HL-60 (cell line): ENCODE results near the gene NUBPL.
"Not testable (repeated sequence)": the region's sequence is repeated elsewhere in the genome, so short reads cannot be mapped to it uniquely, and the experiment has no call there.

Experiments used
- DNase-seq, 2 experiments: peaks; one replicate each; pipeline ENCODE4 v3.0.0-alpha.2; 2010 to 2020; ENCODE audit warnings: low read depth in 1 of 2, low spot score in 1 of 2
- H3K27ac ChIP-seq: fragments of 250-450 bp; sonication (Bioruptor Pico); replicated peaks from 2 replicates; pipeline ENCODE4 v1.5.1; 2020; ENCODE audit warnings: mild to moderate bottlenecking, moderate library complexity
- H3K27me3 ChIP-seq: fragments of 250-450 bp; sonication (Bioruptor Pico); 2 replicates; pipeline ENCODE4 v1.5.1; 2021; ENCODE audit warnings: mild to moderate bottlenecking, moderate library complexity; ENCODE audit not compliant: insufficient read depth, poor library complexity, severe bottlenecking
- H3K4me3 ChIP-seq: replicated peaks from 2 replicates; pipeline ENCODE4 v1.5.1; 2011; ENCODE audit warnings: mild to moderate bottlenecking, control low read depth, low read length; ENCODE audit not compliant: insufficient read depth
- GABPA ChIP-seq: IDR thresholded peaks from 2 replicates; pipeline ENCODE4 v1.6.1; 2012; ENCODE audit warnings: low read depth
- POLR2AphosphoS5 ChIP-seq: IDR thresholded peaks from 2 replicates; pipeline ENCODE4 v1.6.1; 2012; ENCODE audit warnings: low read depth
- SPI1 ChIP-seq: IDR thresholded peaks from 2 replicates; pipeline ENCODE4 v1.6.1; 2012; ENCODE audit warnings: low read depth, mild to moderate bottlenecking, borderline replicate concordance
- TF ChIP-seq, protein P1 (sequence below): IDR thresholded peaks from 2 replicates; pipeline ENCODE4 v1.6.1; 2012; ENCODE audit warnings: low read depth; ENCODE audit not compliant: insufficient replicate concordance
- TF ChIP-seq, protein P2 (sequence below): IDR thresholded peaks from one replicate; pipeline ENCODE4 v1.5.1; 2011; ENCODE audit warnings: low read length, control low read depth, inconsistent platforms; ENCODE audit not compliant: insufficient read depth

The NUBPL gene

DNA sequence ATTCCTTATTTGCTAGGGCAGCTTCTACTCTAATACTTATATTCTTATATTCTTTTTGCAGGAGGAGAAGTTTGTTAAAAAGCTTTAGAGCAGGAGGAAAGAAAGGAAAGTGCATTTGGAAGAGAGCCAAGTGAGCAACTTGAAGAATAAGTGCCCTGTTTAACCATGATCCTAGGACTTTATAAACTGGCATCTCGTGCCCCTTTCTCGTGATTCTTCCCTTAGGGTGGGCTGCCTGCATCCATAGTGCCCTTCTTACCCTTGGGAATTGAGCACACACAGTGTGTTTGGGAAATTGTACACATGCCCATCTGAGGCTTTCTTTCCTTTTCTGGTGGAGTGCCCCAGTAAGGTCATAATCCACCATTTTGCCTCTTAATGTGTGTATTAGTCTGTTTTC lies 141.9 kb downstream of the NUBPL start:
- Histone ChIP-seq H3K27me3 (no peaks in the 10 kb centered on the region), H3K4me3 (no peak overlapping the region), H3K27ac (no peak overlapping the region)
- DNase-seq: no peak
- no peak for TF ChIP-seq POLR2AphosphoS5
- TF ChIP-seq SPI1: no peak
- TF ChIP-seq, protein P1, sequence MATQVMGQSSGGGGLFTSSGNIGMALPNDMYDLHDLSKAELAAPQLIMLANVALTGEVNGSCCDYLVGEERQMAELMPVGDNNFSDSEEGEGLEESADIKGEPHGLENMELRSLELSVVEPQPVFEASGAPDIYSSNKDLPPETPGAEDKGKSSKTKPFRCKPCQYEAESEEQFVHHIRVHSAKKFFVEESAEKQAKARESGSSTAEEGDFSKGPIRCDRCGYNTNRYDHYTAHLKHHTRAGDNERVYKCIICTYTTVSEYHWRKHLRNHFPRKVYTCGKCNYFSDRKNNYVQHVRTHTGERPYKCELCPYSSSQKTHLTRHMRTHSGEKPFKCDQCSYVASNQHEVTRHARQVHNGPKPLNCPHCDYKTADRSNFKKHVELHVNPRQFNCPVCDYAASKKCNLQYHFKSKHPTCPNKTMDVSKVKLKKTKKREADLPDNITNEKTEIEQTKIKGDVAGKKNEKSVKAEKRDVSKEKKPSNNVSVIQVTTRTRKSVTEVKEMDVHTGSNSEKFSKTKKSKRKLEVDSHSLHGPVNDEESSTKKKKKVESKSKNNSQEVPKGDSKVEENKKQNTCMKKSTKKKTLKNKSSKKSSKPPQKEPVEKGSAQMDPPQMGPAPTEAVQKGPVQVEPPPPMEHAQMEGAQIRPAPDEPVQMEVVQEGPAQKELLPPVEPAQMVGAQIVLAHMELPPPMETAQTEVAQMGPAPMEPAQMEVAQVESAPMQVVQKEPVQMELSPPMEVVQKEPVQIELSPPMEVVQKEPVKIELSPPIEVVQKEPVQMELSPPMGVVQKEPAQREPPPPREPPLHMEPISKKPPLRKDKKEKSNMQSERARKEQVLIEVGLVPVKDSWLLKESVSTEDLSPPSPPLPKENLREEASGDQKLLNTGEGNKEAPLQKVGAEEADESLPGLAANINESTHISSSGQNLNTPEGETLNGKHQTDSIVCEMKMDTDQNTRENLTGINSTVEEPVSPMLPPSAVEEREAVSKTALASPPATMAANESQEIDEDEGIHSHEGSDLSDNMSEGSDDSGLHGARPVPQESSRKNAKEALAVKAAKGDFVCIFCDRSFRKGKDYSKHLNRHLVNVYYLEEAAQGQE: no peak
- TF ChIP-seq GABPA: no peak
- TF ChIP-seq, protein P2, sequence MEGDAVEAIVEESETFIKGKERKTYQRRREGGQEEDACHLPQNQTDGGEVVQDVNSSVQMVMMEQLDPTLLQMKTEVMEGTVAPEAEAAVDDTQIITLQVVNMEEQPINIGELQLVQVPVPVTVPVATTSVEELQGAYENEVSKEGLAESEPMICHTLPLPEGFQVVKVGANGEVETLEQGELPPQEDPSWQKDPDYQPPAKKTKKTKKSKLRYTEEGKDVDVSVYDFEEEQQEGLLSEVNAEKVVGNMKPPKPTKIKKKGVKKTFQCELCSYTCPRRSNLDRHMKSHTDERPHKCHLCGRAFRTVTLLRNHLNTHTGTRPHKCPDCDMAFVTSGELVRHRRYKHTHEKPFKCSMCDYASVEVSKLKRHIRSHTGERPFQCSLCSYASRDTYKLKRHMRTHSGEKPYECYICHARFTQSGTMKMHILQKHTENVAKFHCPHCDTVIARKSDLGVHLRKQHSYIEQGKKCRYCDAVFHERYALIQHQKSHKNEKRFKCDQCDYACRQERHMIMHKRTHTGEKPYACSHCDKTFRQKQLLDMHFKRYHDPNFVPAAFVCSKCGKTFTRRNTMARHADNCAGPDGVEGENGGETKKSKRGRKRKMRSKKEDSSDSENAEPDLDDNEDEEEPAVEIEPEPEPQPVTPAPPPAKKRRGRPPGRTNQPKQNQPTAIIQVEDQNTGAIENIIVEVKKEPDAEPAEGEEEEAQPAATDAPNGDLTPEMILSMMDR: no peak

DNA sequence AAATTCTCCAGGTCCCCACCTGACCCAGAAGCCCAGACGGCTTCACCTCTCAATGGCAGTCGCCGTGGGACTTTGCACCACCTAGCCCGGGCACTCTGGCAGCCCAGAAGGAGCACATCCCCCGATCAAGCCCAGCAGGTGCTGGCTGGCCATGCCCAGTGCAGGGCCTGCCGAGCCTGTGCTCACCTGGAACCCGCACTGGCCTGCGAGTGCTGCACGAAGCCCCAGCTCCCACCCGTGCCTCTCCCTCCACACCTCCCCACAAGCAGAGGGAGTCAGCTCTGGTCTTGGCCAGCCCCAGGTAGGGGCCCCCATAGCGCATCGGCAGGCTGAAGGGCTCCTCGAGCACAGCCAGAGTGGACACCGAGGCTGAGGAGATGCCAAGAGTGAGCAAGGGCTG lies 144.5 kb downstream of the NUBPL start:
- TF ChIP-seq, protein P1: no peak
- no peak for TF ChIP-seq POLR2AphosphoS5
- no peak for DNase-seq
- H3K4me3 ChIP-seq: no peak overlapping the region
- H3K27ac ChIP-seq: no peak overlapping the region
- H3K27me3 ChIP-seq: no peaks in the 10 kb centered on the region

DNA sequence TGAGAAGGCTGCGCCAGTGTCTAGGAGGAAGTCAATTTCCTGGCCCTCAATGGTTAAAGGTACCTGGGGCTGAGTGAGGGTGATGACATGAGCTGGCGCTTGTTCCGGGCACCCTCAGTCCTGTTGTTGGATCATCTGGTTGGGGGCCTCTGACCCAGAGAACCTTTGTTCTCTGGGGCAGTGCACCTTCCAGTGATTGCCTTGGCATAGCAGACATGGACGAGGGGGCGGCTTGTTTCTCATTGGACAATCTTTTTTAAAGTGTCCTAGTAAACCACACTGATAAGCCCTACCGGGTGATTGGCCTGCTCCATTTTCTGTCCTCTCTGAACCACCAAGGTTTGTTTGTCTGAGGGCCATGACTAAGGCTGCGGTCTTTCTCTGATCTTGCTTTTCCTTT lies 147.5 kb downstream of the NUBPL start:
- not testable (repeated sequence) for H3K27ac ChIP-seq, H3K27me3 ChIP-seq, H3K4me3 ChIP-seq, DNase-seq

DNA sequence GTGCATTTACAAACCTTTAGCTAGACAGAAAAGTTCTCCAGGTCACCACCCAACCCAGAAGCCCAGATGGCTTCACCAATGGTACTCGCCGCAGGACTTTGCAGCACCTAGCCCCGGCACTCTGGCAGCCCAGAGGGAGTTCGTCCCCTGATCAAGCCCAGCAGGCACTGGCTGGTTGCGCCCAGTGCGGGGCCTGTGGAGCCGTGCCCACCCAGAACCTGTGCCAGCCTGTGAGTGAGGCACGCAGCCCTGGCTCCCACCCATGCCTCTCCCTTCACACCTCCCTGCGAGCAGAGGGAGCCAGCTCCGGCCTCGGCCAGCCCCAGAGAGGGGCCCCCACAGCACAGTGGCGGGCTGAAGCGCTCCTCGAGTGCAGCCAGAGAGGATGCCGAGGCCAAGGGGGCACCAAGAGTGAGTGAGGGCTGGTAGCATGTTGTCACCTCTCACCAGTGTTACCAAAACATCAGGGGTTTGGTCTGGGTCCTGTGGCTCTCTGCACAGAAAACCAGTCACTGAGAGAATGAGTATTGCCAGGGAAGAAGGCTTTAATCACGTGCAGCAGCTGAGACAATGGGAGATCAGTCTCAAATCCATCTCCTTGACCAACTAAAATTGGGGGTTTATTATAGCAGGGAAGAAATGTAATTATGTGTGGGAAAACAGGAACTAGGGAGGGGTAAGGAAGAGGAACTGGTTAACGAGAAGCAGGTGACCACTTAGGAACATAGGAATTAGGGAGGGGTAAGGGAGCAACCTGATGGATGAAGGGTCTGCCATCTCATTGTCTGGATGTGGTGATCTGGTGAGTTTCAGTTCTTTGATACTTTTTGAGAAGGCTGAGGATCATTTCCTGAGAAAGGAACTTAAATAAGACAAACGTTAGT lies 151.3 kb downstream of the NUBPL start:
- DNase-seq: no peak

DNA sequence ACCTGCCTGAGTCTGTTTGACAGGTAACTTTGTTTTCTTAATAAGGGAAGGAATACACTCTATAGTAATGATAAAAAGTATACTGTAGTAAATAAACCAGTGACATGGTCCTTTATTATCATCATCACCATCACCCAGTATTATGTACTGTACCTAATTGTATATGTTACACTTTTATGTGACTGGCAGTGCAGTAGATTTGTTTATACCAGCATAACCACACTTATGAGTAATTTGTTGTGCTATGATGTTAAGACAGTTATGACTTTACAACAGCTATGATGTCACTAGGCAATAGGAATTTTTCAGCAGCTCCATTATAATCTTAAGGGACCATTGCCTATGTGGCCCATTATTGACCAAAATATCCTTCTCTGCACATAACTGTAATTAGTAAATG lies 155.0 kb downstream of the NUBPL start:
- Histone ChIP-seq H3K4me3 (no peak overlapping the region), H3K27me3 (no peaks in the 10 kb centered on the region), H3K27ac (no peak overlapping the region)
- no peak for TF ChIP-seq POLR2AphosphoS5
- TF ChIP-seq, protein P2: no peak
- TF ChIP-seq GABPA: no peak
- no peak for TF ChIP-seq SPI1
- TF ChIP-seq, protein P1: no peak
- DNase-seq: no peak

More for the DNA sequence above, 151.3 kb downstream of the NUBPL start:
- Histone ChIP-seq H3K27ac (no peak overlapping the region), H3K27me3 (no peaks in the 10 kb centered on the region), H3K4me3 (no peak overlapping the region)
- TF ChIP-seq POLR2AphosphoS5: no peak
- peak; percentile 72 for TF ChIP-seq SPI1
